ENCODE results near the gene SIGLEC9.

The SIGLEC9 gene

GRCh38 chr19:51147663-51148062, 23.0 kb downstream of the SIGLEC9 start:
- DNase-seq: peak in 1 of 2 experiments; percentile 0

- DNase-seq: no peak
Observed at GRCh38 chr19:51148580-51148979, 23.9 kb downstream of the SIGLEC9 start.

- peak in 1 of 2 experiments; percentile 0 for DNase-seq
Observed at GRCh38 chr19:51150627-51151026, 25.9 kb downstream of the SIGLEC9 start.

- peak in 1 of 2 experiments; percentile 8 for DNase-seq
Observed at GRCh38 chr19:51156710-51157109, 32.0 kb downstream of the SIGLEC9 start.

GRCh38 chr19:51157265-51157664, 32.6 kb downstream of the SIGLEC9 start:
- DNase-seq: peak in 1 of 2 experiments; percentile 15

GRCh38 chr19:51158474-51159129, 33.9 kb downstream of the SIGLEC9 start:
- peak; percentile 89 to 93 for DNase-seq

GRCh38 chr19:51159656-51160055, 35.0 kb downstream of the SIGLEC9 start:
- no peak for DNase-seq

GRCh38 chr19:51161266-51161665, 36.6 kb downstream of the SIGLEC9 start:
- DNase-seq: no peak

- DNase-seq: peak in 1 of 2 experiments; percentile 10
Observed at GRCh38 chr19:51161867-51162496, 37.3 kb downstream of the SIGLEC9 start.

- DNase-seq: no peak
Observed at GRCh38 chr19:51163257-51163656, 38.6 kb downstream of the SIGLEC9 start.

- no peak for DNase-seq
Observed at GRCh38 chr19:51164215-51164614, 39.5 kb downstream of the SIGLEC9 start.

GRCh38 chr19:51166846-51167490, 42.3 kb downstream of the SIGLEC9 start:
- peak in 1 of 2 experiments; percentile 40 for DNase-seq

- DNase-seq: no peak
Observed at GRCh38 chr19:51168564-51169282, 44.0 kb downstream of the SIGLEC9 start.

GRCh38 chr19:51169283-51169918, 44.7 kb downstream of the SIGLEC9 start:
- DNase-seq: peak; percentile 76 to 82

- DNase-seq: no peak
Observed at GRCh38 chr19:51172223-51172622, 47.5 kb downstream of the SIGLEC9 start.

GRCh38 chr19:51173681-51174080, 49.0 kb downstream of the SIGLEC9 start:
- no peak for DNase-seq

- DNase-seq: no peak
Observed at GRCh38 chr19:51179256-51179655, 54.5 kb downstream of the SIGLEC9 start.
